Activated CD8-positive, alpha-beta memory T cell treated with anti-CD3 and anti-CD28 coated beads for 36 hours (primary cell): ENCODE measurements around the gene LCE1D. TPM values are rescaled to one million over a fixed set of nuclear protein-coding genes. Genes with fewer than 3 reads are reported as not detected.

Experiments
- CTCF ChIA-PET: fragments of 350-600 bp; sonication (Branson Sonifier 250); formaldehyde crosslinking; loops from one replicate; lab custom pipeline; 2021; ENCODE audit warnings: antibody characterized with exemption; lab: Charles Lee
- POLR2A ChIA-PET: fragments of 350-600 bp; sonication (Branson Sonifier 250); formaldehyde crosslinking; loops from one replicate; lab custom pipeline; 2021; ENCODE audit warnings: antibody characterized with exemption; lab: Charles Lee
- total RNA-seq, 2 experiments: library from RNA; stranded (reverse); gene quantifications; one replicate each; pipeline ENCODE4 v1.2.3, GENCODE V29; 2021

The LCE1D gene
- total RNA-seq, 2 experiments from 2014 or later: not detected

- ChIA-PET CTCF (no interaction called here), POLR2A (no interaction called here)
These were observed 10.1 kb downstream of the LCE1D start, which contains the start of gene LCE1C for GRCh38 chr1:152806576-152806975. TSS of gene LCE1C (minus strand) at chr1:152806651. CDS start at chr1:152805478, 1,173 bp downstream.

- ChIA-PET CTCF (no interaction called here), POLR2A (no interaction called here)
These were observed 14.5 kb downstream of the LCE1D start for GRCh38 chr1:152811050-152811449.

DNA sequence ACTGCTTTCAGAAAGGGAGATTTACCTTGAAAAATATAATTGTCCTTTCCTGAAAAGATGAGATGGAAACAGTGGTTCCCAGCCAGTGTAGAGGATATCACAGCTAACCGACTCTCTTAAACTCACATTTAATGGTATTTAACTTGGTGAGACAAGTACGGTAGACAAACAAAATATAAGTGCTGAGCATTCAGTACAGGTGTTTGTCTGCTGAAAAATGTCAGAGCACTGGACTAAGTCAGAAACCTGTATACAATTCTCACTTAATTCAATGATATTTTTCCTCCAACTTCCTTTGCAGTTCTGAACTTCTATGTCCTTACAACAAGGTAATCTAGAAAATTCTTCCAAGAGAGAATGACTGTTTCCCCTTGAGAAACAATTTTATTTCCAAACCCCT, 15.2 kb downstream of the LCE1D start, which contains the start of gene LCE1B:
LCE1B (plus strand) TSS at position 301 of the 400 bp plus-strand sequence. CDS start 476 bp downstream, outside the sequence.
- POLR2A ChIA-PET: no interaction called here
- CTCF ChIA-PET: no interaction called here

DNA sequence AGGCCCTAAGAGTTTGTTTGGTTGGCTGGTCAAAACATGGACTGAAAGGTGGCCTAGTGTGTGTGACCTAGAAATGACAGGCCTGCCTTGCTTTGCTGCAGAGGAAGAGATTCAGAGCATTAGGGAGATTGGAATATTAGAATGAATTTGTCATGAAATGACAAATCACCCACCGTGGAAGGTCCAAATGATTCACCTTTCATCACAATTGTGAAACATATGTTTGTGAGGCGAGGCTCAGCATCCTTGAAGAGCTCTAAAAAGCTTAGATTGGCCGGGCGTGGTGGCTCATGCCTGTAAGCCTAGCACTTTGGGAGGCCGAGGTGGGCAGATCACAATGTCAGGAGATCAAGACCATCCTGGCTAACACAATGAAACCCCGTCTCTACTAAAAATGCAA, 20.8 kb downstream of the LCE1D start:
- ChIA-PET CTCF (no interaction called here), POLR2A (no interaction called here)

- POLR2A ChIA-PET: no interaction called here
- CTCF ChIA-PET: no interaction called here
These were observed 26.8 kb downstream of the LCE1D start for GRCh38 chr1:152823294-152823693.

- POLR2A ChIA-PET: no interaction called here
- CTCF ChIA-PET: interaction anchor here (0.6 kb wide), 1 partner anchor 59 kb away, joined by 4 read pairs; no protein-coding TSS in a partner anchor
These were observed 28.4 kb downstream of the LCE1D start for GRCh38 chr1:152824964-152825363.

DNA sequence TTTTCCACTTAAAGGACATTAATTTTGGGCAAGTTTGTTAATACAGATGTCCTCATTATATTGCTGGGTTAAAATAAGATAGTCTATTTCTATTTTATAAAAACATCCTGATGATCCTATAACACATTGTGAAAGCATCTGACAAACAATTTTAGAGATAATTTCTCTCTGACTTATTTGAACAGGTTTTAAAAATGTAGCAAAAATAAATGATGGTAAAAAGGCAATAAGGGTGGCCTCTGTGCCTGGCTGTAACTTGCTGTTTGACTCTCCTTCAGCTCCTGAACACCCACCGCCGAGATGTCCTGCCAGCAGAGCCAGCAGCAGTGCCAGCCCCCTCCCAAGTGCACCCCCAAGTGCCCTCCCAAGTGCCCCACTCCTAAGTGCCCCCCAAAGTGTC, 30.7 kb downstream of the LCE1D start, which contains the start of gene LCE1A:
LCE1A (plus strand) TSS at position 301 of the 400 bp plus-strand sequence; CDS start at position 301, 0 bp downstream.
- POLR2A ChIA-PET: no interaction called here
- CTCF ChIA-PET: no interaction called here

GRCh38 chr1:152836870-152837269, 40.3 kb downstream of the LCE1D start:
- CTCF ChIA-PET: no interaction called here
- POLR2A ChIA-PET: no interaction called here

DNA sequence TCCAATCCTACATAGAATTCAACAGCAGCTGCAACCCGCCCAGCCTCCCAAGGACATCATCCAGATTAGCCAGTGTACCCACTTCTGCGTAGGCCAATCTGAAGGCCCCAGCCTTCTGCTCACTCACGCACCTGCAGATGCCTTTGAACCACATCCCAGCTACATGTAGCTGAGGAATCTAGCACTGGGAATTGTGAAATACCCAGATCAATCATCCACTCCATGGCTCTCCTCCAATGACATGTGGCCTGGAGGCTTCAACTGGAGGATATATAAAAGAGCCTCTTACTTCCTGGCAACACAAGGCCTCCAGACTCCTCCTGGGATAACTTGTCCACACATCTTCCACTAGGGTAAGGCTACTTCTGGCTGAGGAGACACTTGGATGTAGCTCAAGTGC, 46.0 kb downstream of the LCE1D start, which contains the start of gene LCE6A:
LCE6A (plus strand) TSS at position 301 of the 400 bp plus-strand sequence. CDS start 665 bp downstream, outside the sequence.
- POLR2A ChIA-PET: no interaction called here
- CTCF ChIA-PET: no interaction called here

Other genes with a start within 250 kb of the LCE1D start
- not detected for gene LCE3E, start 229.9 kb upstream of the LCE1D start, total RNA-seq
- gene LCE3D, start 216.2 kb upstream of the LCE1D start, total RNA-seq: not detected
- gene LCE3C, start 196.5 kb upstream of the LCE1D start, total RNA-seq: not detected
- not detected for gene LCE3B, start 182.9 kb upstream of the LCE1D start, total RNA-seq
- not detected for gene LCE3A, start 173.6 kb upstream of the LCE1D start, total RNA-seq
- not detected for gene LCE2D, start 133.3 kb upstream of the LCE1D start, total RNA-seq
- gene LCE2C, start 121.4 kb upstream of the LCE1D start, total RNA-seq: not detected
- not detected for gene LCE2B, start 110.6 kb upstream of the LCE1D start, total RNA-seq
- gene LCE2A, start 98.4 kb upstream of the LCE1D start, total RNA-seq: not detected
- not detected for gene LCE4A, start 88.6 kb upstream of the LCE1D start, total RNA-seq
- gene KPRP, start 38.7 kb upstream of the LCE1D start, total RNA-seq: not detected
- not detected for gene LCE1F, start 21.6 kb upstream of the LCE1D start, total RNA-seq
- not detected for gene LCE1E, start 10.5 kb upstream of the LCE1D start, total RNA-seq
- gene LCE1C, start 9.9 kb downstream of the LCE1D start, total RNA-seq: not detected
- gene LCE1B, start 15.2 kb downstream of the LCE1D start, total RNA-seq: not detected
- not detected for gene LCE1A, start 30.8 kb downstream of the LCE1D start, total RNA-seq
- gene LCE6A, start 46.1 kb downstream of the LCE1D start, total RNA-seq: not detected
- not detected for gene LCE7A, start 63.3 kb downstream of the LCE1D start, total RNA-seq
- not detected for gene SMCP, start 81.6 kb downstream of the LCE1D start, total RNA-seq
- gene IVL, start 111.8 kb downstream of the LCE1D start, total RNA-seq: not detected
- gene SPRR5, start 150.5 kb downstream of the LCE1D start, total RNA-seq: not detected
- gene SPRR4, start 173.9 kb downstream of the LCE1D start, total RNA-seq: not detected
- not detected for gene SPRR1A, start 187.4 kb downstream of the LCE1D start, total RNA-seq
- gene SPRR3, start 205.0 kb downstream of the LCE1D start, total RNA-seq: not detected
- not detected for gene SPRR1B, start 234.5 kb downstream of the LCE1D start, total RNA-seq
- not detected for gene SPRR2D, start 244.4 kb downstream of the LCE1D start, total RNA-seq